Smooth muscle cell (in vitro differentiated cells): Measurements from ENCODE around the gene TMPRSS3. TPM values are rescaled to one million over a fixed set of nuclear protein-coding genes. Genes with fewer than 3 reads are reported as not detected.

Source experiments
- DNase-seq: peaks from one replicate; lab custom pipeline; 2025; ENCODE audit not compliant: unreplicated experiment; lab: John Stamatoyannopoulos, UW
- H2AFZ ChIP-seq: fragments of 200-600 bp; sonication (generic); 2 replicates; pipeline ENCODE4 v1.6.0; 2016; ENCODE audit warnings: antibody characterized with exemption, low read depth, mild to moderate bottlenecking
- H3F3A ChIP-seq: fragments of 200-600 bp; sonication (generic); 2 replicates; pipeline ENCODE4 v1.6.0; 2017; ENCODE audit warnings: antibody characterized with exemption, low read depth
- H3K27ac ChIP-seq: fragments of 200-600 bp; sonication (generic); 2 replicates; pipeline ENCODE4 v1.5.1; 2016; ENCODE audit warnings: low read depth, mild to moderate bottlenecking
- H3K27me3 ChIP-seq: fragments of 200-600 bp; sonication (generic); 2 replicates; pipeline ENCODE4 v1.6.1; 2016; ENCODE audit warnings: low read depth, mild to moderate bottlenecking
- H3K36me3 ChIP-seq: fragments of 200-600 bp; sonication (generic); 2 replicates; pipeline ENCODE4 v1.5.1; 2016; ENCODE audit warnings: low read depth
- H3K4me1 ChIP-seq: fragments of 200-600 bp; sonication (generic); 2 replicates; pipeline ENCODE4 v1.5.1; 2016; ENCODE audit warnings: low read depth
- H3K4me2 ChIP-seq: fragments of 200-600 bp; sonication (generic); 2 replicates; pipeline ENCODE4 v1.6.0; 2016; ENCODE audit warnings: mild to moderate bottlenecking
- H3K4me3 ChIP-seq: fragments of 200-600 bp; sonication (generic); 2 replicates; pipeline ENCODE4 v1.5.1; 2016; ENCODE audit warnings: mild to moderate bottlenecking
- H3K79me2 ChIP-seq: fragments of 200-600 bp; sonication (generic); 2 replicates; pipeline ENCODE4 v1.6.0; 2016; ENCODE audit warnings: low read depth, mild to moderate bottlenecking
- H3K9ac ChIP-seq: fragments of 200-600 bp; sonication (generic); 2 replicates; pipeline ENCODE4 v1.6.0; 2016; ENCODE audit warnings: low read depth
- H3K9me3 ChIP-seq: fragments of 200-600 bp; sonication (generic); replicated peaks from 2 replicates; pipeline ENCODE4 v1.5.1; 2016; ENCODE audit warnings: low read depth
- H4K20me1 ChIP-seq: fragments of 200-600 bp; sonication (generic); 2 replicates; pipeline ENCODE4 v1.6.0; 2016; ENCODE audit warnings: low read depth
- CTCF ChIP-seq: fragments of 200-600 bp; sonication (generic); IDR thresholded peaks from 2 replicates; pipeline ENCODE4 v1.5.1; 2017; ENCODE audit warnings: borderline replicate concordance, mild to moderate bottlenecking, antibody characterized with exemption; ENCODE audit not compliant: insufficient read depth, poor library complexity, severe bottlenecking
- WGBS: methylation state at CpG from one replicate; pipeline ENCODE4 v1.1.7; 2016; ENCODE audit warnings: low lambda C conversion rate; 5-methylcytosine and 5-hydroxymethylcytosine counted together
- polyA plus RNA-seq: library from polyadenylated mRNA; unstranded; fragments of >200 nt; fragmentation: Nextera tagmentation; extraction: Ambion mirVana; gene quantifications from 2 replicates; pipeline ENCODE4 v1.2.1, GENCODE V29; 2016
- total RNA-seq: library from RNA; depleted of rRNA; stranded (reverse); fragments of >200 nt; gene quantifications from 2 replicates; pipeline ENCODE4 v1.2.3, GENCODE V29; 2014

TMPRSS3 gene
- total and polyA plus RNA-seq, 2 experiments from 2014 or later: not detected

- no peak for TF ChIP-seq CTCF
- H3K9ac ChIP-seq: no peak overlapping the region
- 78% methylated on average over 5 of the region's 5 CpGs for WGBS
Observed at GRCh38 chr21:42332557-42333317, 63.1 kb downstream of the TMPRSS3 start.

DNA sequence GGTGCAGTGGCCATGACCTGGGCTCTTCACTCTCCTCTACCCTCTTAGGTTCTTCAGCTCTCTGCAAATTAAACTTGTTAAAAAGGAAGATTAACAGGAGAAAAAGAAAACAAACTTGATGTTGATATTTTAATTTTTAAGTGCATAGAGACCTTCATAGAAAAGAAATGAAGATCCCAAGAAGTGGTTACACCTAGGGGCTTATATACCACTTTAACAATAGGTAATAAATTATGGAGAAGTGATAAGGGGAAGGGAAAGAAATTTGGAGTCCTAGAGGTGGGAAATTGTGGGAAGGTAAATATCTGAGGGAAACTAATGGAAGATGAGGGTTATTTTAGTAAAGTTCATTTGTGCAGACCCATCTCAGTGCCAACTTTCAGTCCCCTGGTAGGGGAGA lies 64.2 kb downstream of the TMPRSS3 start:
- H4K20me1 ChIP-seq: no peaks in the 10 kb centered on the region
- no peak overlapping the region for H2AFZ ChIP-seq
- H3K4me3 ChIP-seq: no peak overlapping the region
- H3K4me1 ChIP-seq: peaks cover 10% of the 10 kb centered on the region
- H3K27me3 ChIP-seq: no peaks in the 10 kb centered on the region
- no peak overlapping the region for H3K4me2 ChIP-seq
- H3K36me3 ChIP-seq: no peaks in the 10 kb centered on the region
- DNase-seq: no peak
- H3K9ac ChIP-seq: no peak overlapping the region
- H3K9me3 ChIP-seq: no peaks in the 10 kb centered on the region
- TF ChIP-seq CTCF: no peak
- no peaks in the 10 kb centered on the region for H3K79me2 ChIP-seq
- H3K27ac ChIP-seq: no peak overlapping the region
- no peaks in the 10 kb centered on the region for H3F3A ChIP-seq

More at GRCh38 chr21:42332557-42333317, 63.1 kb downstream of the TMPRSS3 start:
- Histone ChIP-seq H3K27me3 (no peaks in the 10 kb centered on the region), H3K4me1 (peaks cover 10% of the 10 kb centered on the region), H4K20me1 (no peaks in the 10 kb centered on the region), H3K9me3 (no peaks in the 10 kb centered on the region), H3K79me2 (no peaks in the 10 kb centered on the region), H3K4me2 (no peak overlapping the region), H3K27ac (no peak overlapping the region), H3K4me3 (no peak overlapping the region), H3F3A (no peaks in the 10 kb centered on the region), H2AFZ (no peak overlapping the region), H3K36me3 (no peaks in the 10 kb centered on the region)
- DNase-seq: no peak

DNA sequence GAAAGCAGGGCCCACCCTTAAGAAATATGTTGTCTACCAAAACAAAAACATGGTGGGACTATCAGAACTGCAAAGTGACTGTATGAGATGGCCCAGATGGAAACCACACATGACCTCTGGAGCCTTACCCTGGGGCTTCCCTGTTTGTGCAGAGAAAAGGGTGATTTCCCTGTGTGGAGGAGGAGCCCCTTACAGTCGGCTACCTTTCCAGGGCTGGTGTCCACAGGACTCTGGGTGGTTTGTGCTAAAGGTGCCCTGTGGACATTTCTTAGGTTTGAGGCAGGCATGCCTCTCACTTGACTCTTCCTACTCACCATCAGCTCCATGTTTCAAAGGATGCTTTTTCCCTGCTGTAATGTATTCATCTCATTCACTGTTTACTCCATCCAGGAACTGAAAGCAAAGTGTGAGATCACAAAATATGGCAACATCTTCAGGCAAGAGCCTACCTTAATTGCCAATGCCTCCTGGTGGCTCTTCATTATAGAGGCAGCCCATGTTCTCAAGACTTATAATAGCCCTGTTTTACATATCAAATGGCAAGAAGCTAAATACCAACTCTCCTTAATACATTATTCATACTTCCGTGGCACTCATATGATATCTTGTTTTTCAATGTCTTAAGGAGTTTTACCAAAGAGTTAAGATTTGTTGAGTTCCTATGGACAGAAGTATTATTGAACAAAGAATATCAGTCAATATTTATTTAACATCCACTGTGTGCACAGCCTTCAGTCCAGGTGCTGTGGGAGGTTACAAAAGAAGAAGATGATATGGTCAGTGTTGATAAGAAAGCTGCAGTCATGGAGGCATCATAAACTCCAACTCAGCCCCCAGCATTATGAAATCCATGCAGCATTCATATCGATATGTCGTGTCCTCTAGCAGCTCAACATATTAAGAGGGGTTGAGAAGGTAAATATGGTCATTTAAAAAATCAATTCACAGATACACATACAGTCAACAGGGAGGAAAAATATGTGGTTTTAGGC lies 65.2 kb downstream of the TMPRSS3 start:
- WGBS: 91% methylated on average over 4 of the region's 4 CpGs
- H4K20me1 ChIP-seq: no peaks in the 10 kb centered on the region
- DNase-seq: no peak

More for the DNA sequence above, 65.2 kb downstream of the TMPRSS3 start:
- TF ChIP-seq CTCF: no peak
- H3K9ac ChIP-seq: no peak overlapping the region
- no peaks in the 10 kb centered on the region for H3F3A ChIP-seq
- H3K4me1 ChIP-seq: peaks cover 2% of the 10 kb centered on the region
- H2AFZ ChIP-seq: no peak overlapping the region
- H3K27ac ChIP-seq: no peak overlapping the region
- no peaks in the 10 kb centered on the region for H3K9me3 ChIP-seq
- H3K79me2 ChIP-seq: no peaks in the 10 kb centered on the region
- no peak overlapping the region for H3K4me2 ChIP-seq
- H3K36me3 ChIP-seq: no peaks in the 10 kb centered on the region
- no peak overlapping the region for H3K4me3 ChIP-seq
- H3K27me3 ChIP-seq: no peaks in the 10 kb centered on the region
